Naive thymus-derived CD4-positive, alpha-beta T cell (primary cell): ENCODE data around the gene ZNF366. TPM values are rescaled to one million over a fixed set of nuclear protein-coding genes. Genes with fewer than 3 reads are reported as not detected.

Experiments used
- ATAC-seq: fragments of 150-1000 bp; cut with Tn5 transposase; 2 replicates; pipeline ENCODE4 v1.10.0; 2021; ENCODE audit warnings: mild to moderate bottlenecking, moderate library complexity
- CTCF ChIA-PET: fragments of 350-600 bp; sonication (Branson Sonifier 250); formaldehyde crosslinking; loops from one replicate; lab custom pipeline; 2021; ENCODE audit warnings: antibody characterized with exemption; lab: Charles Lee
- POLR2A ChIA-PET: fragments of 350-600 bp; sonication (Branson Sonifier 250); formaldehyde crosslinking; loops from one replicate; lab custom pipeline; 2021; ENCODE audit warnings: antibody characterized with exemption, inconsistent platforms; lab: Charles Lee
- DNase-seq, 9 donors: peaks; one replicate each; pipeline versions ENCODE4 v3.0.0 to v3.0.0-alpha.2; 2020 to 2022; ENCODE audit warnings: mixed read lengths in 1 of 9
- H3K27ac ChIP-seq: one replicate; pipeline ENCODE4 v1.7.0; 2013; ENCODE audit warnings: mild to moderate bottlenecking, low read depth, low read length, moderate library complexity
- H3K27me3 ChIP-seq, 2 donors: one replicate each; pipeline ENCODE4 v1.7.0; 2013; ENCODE audit warnings: low read length in 2 of 2, mild to moderate bottlenecking in 2 of 2, moderate library complexity in 2 of 2; ENCODE audit not compliant: control insufficient read depth in 2 of 2, insufficient read depth in 2 of 2
- H3K36me3 ChIP-seq, 3 experiments: 1 replicate in 2 of 3; 2 replicates in 1 of 3; pipeline ENCODE4 v1.7.0; 2013; ENCODE audit warnings: low read length in 3 of 3, mild to moderate bottlenecking in 3 of 3, moderate library complexity in 1 of 3; ENCODE audit not compliant: insufficient read depth in 3 of 3, control insufficient read depth in 2 of 3
- H3K4me1 ChIP-seq, 2 donors: one replicate each; pipeline ENCODE4 v1.7.0; 2013; ENCODE audit warnings: low read length in 2 of 2, mild to moderate bottlenecking in 2 of 2, moderate library complexity in 1 of 2; ENCODE audit not compliant: control insufficient read depth in 2 of 2, insufficient read depth in 2 of 2
- H3K4me3 ChIP-seq: 2 replicates; pipeline ENCODE4 v1.7.0; 2013; ENCODE audit warnings: mild to moderate bottlenecking, low read length
- H3K9me3 ChIP-seq, 3 experiments: 1 replicate in 2 of 3; 2 replicates in 1 of 3; pipeline ENCODE4 v1.7.0; 2013; ENCODE audit warnings: low read length in 3 of 3; ENCODE audit not compliant: control insufficient read depth in 2 of 3
- H3K27ac Mint-ChIP-seq, 9 donors: one replicate each; pipeline ENCODE4 v1.8.0; 2020 to 2022; ENCODE audit warnings: mixed read lengths in 9 of 9, mild to moderate bottlenecking in 8 of 9, moderate library complexity in 5 of 9, inconsistent platforms in 2 of 9
- H3K27me3 Mint-ChIP-seq, 5 donors: one replicate each; pipeline ENCODE4 v1.8.0; 2021 to 2022; ENCODE audit warnings: mixed read lengths in 5 of 5, mild to moderate bottlenecking in 1 of 5
- H3K36me3 Mint-ChIP-seq, 5 donors: one replicate each; pipeline ENCODE4 v1.8.0; 2020 to 2022; ENCODE audit warnings: mixed read lengths in 5 of 5, mild to moderate bottlenecking in 3 of 5, inconsistent platforms in 1 of 5
- H3K4me1 Mint-ChIP-seq, 7 donors: one replicate each; pipeline ENCODE4 v1.8.0; 2020 to 2022; ENCODE audit warnings: mixed read lengths in 7 of 7, mild to moderate bottlenecking in 3 of 7, inconsistent platforms in 1 of 7
- H3K4me3 Mint-ChIP-seq, 10 donors: one replicate each; pipeline ENCODE4 v1.8.0; 2020 to 2022; ENCODE audit warnings: mild to moderate bottlenecking in 10 of 10, mixed read lengths in 10 of 10, moderate library complexity in 6 of 10, inconsistent platforms in 2 of 10
- H3K9me3 Mint-ChIP-seq, 11 donors: one replicate each; pipeline ENCODE4 v1.8.0; 2020 to 2022; ENCODE audit warnings: mixed read lengths in 11 of 11, mild to moderate bottlenecking in 4 of 11, inconsistent platforms in 1 of 11, moderate library complexity in 1 of 11
- intact Hi-C, 2 donors: fragments of 100-400 bp; cut with micrococcal nuclease; formaldehyde crosslinking; loops; one replicate each; pipeline ENCODE4 v1.15.1; 2023
- polyA plus RNA-seq, 2 donors: library from polyadenylated mRNA; unstranded; fragments of 300-500 nt; fragmentation: Illumina TruSeq; gene quantifications; one replicate each; pipeline ENCODE4 v1.2.3, GENCODE V29; 2021
- total RNA-seq, 6 experiments: library from RNA in 5 of 6; stranded (reverse) in 5 of 6; gene quantifications; 1 replicate in 5 of 6; 2 replicates in 1 of 6; pipeline ENCODE4 v1.2.3 and lab custom pipeline; 2021 to 2026

Gene ZNF366
- 1 to 10 TPM in 1 of 5 experiments, under 1 TPM in 2, not detected in 2; 0.11 to 1.1 (median 0.19) TPM for total RNA-seq
- not detected for polyA plus RNA-seq
- not detected for total RNA-seq (lab: John Stamatoyannopoulos, UW)

GRCh38 chr5:72507231-72507906 lies at the start of gene ZNF366:
Gene ZNF366, minus strand, starts transcription at chr5:72507410. Its CDS starts 45,914 bp downstream, at chr5:72461496.
- Mint-ChIP-seq H3K9me3 (peaks cover 0 to 4% (median 0%) of the 10 kb centered on the region in 11 donors), H3K4me1 (peaks cover 0 to 6% (median 0%) of the 10 kb centered on the region in 7 donors), H3K27ac (no peak within 1 kb of the TSS), H3K36me3 (no peaks in the 10 kb centered on the region), H3K4me3 (peak within 1 kb of the TSS in 1 of 10 donors; percentile 46), H3K27me3 (peaks cover 28 to 48% (median 40%) of the 10 kb centered on the region in 5 donors)
- intact Hi-C loops: no loop called here
- POLR2A ChIA-PET: no interaction called here
- no peak within 1 kb of the TSS for H3K4me3 ChIP-seq
- no peaks in the 10 kb centered on the region for H3K36me3 ChIP-seq
- H3K9me3 ChIP-seq: no peaks in the 10 kb centered on the region
- ATAC-seq (no peak), DNase-seq (no peak)
- no peaks in the 10 kb centered on the region for H3K4me1 ChIP-seq
- CTCF ChIA-PET: no interaction called here
- no peaks in the 10 kb centered on the region for H3K27me3 ChIP-seq
- no peak within 1 kb of the TSS for H3K27ac ChIP-seq

GRCh38 chr5:72556351-72557166 lies 49.3 kb upstream of the ZNF366 start:
- POLR2A ChIA-PET: no interaction called here
- Mint-ChIP-seq H3K27me3 (peaks cover 40 to 66% (median 48%) of the 10 kb centered on the region in 5 donors), H3K36me3 (no peaks in the 10 kb centered on the region), H3K4me1 (peaks cover 9 to 14% (median 12%) of the 10 kb centered on the region in 7 donors), H3K9me3 (peaks cover 0 to 2% (median 0%) of the 10 kb centered on the region in 11 donors), H3K4me3 (peak overlapping the region; percentile 68 to 85 (median 80)), H3K27ac (no peak overlapping the region)
- Histone ChIP-seq H3K4me1 (no peaks in the 10 kb centered on the region), H3K27ac (no peak overlapping the region), H3K9me3 (no peaks in the 10 kb centered on the region), H3K36me3 (no peaks in the 10 kb centered on the region), H3K4me3 (peak overlapping the region; percentile 12), H3K27me3 (no peaks in the 10 kb centered on the region)
- ATAC-seq (peak; percentile 72), DNase-seq (peak in 4 of 9 donors; percentile 1 to 23 (median 12))
- CTCF ChIA-PET: no interaction called here
- intact Hi-C loops: no loop called here

GRCh38 chr5:72555871-72556270 lies 48.7 kb upstream of the ZNF366 start:
- DNase-seq (no peak), ATAC-seq (no peak)
- H3K27me3 ChIP-seq: no peaks in the 10 kb centered on the region
- Mint-ChIP-seq H3K36me3 (no peaks in the 10 kb centered on the region), H3K27me3 (peaks cover 40 to 63% (median 48%) of the 10 kb centered on the region in 5 donors), H3K4me1 (peaks cover 9 to 14% (median 12%) of the 10 kb centered on the region in 7 donors), H3K4me3 (peak overlapping the region in 9 of 10 donors; percentile 3 to 85 (median 80)), H3K27ac (no peak overlapping the region), H3K9me3 (peaks cover 0 to 2% (median 0%) of the 10 kb centered on the region in 11 donors)
- CTCF ChIA-PET: no interaction called here
- H3K27ac ChIP-seq: no peak overlapping the region
- H3K36me3 ChIP-seq: no peaks in the 10 kb centered on the region
- POLR2A ChIA-PET: no interaction called here
- intact Hi-C loops: no loop called here
- no peak overlapping the region for H3K4me3 ChIP-seq
- H3K4me1 ChIP-seq: no peaks in the 10 kb centered on the region
- H3K9me3 ChIP-seq: no peaks in the 10 kb centered on the region

- no peaks in the 10 kb centered on the region for H3K36me3 ChIP-seq
- intact Hi-C loops: no loop called here
- DNase-seq (no peak), ATAC-seq (no peak)
- Mint-ChIP-seq H3K9me3 (peaks cover 0 to 2% (median 0%) of the 10 kb centered on the region in 11 donors), H3K27ac (no peak overlapping the region), H3K4me3 (no peak overlapping the region), H3K4me1 (peaks cover 9 to 14% (median 12%) of the 10 kb centered on the region in 7 donors), H3K27me3 (peaks cover 40 to 72% (median 55%) of the 10 kb centered on the region in 5 donors), H3K36me3 (no peaks in the 10 kb centered on the region)
- no peaks in the 10 kb centered on the region for H3K27me3 ChIP-seq
- ChIA-PET POLR2A (no interaction called here), CTCF (no interaction called here)
- no peaks in the 10 kb centered on the region for H3K9me3 ChIP-seq
- H3K4me1 ChIP-seq: no peaks in the 10 kb centered on the region
- H3K27ac ChIP-seq: no peak overlapping the region
- H3K4me3 ChIP-seq: no peak overlapping the region
Measured at GRCh38 chr5:72554897-72555296, 47.7 kb upstream of the ZNF366 start.

- Mint-ChIP-seq H3K4me3 (no peak overlapping the region), H3K27ac (no peak overlapping the region), H3K27me3 (peaks cover 42 to 64% (median 50%) of the 10 kb centered on the region in 5 donors), H3K36me3 (no peaks in the 10 kb centered on the region), H3K9me3 (peaks cover 0 to 22% (median 9%) of the 10 kb centered on the region in 11 donors), H3K4me1 (peaks cover 7 to 10% (median 8%) of the 10 kb centered on the region in 7 donors)
- Histone ChIP-seq H3K27ac (no peak overlapping the region), H3K27me3 (no peaks in the 10 kb centered on the region), H3K36me3 (no peaks in the 10 kb centered on the region), H3K4me3 (no peak overlapping the region), H3K9me3 (no peaks in the 10 kb centered on the region), H3K4me1 (no peaks in the 10 kb centered on the region)
- DNase-seq: no peak
- POLR2A ChIA-PET: no interaction called here
- intact Hi-C loops: no loop called here
- ATAC-seq: no peak
- CTCF ChIA-PET: no interaction called here
Measured at GRCh38 chr5:72552041-72552557, 44.9 kb upstream of the ZNF366 start.

GRCh38 chr5:72550595-72550994 lies 43.4 kb upstream of the ZNF366 start:
- Mint-ChIP-seq H3K4me1 (no peaks in the 10 kb centered on the region), H3K9me3 (peaks cover 0 to 34% (median 12%) of the 10 kb centered on the region in 11 donors), H3K27ac (no peak overlapping the region), H3K36me3 (no peaks in the 10 kb centered on the region), H3K27me3 (peaks cover 29 to 56% (median 43%) of the 10 kb centered on the region in 5 donors), H3K4me3 (no peak overlapping the region)
- H3K27me3 ChIP-seq: no peaks in the 10 kb centered on the region
- H3K36me3 ChIP-seq: no peaks in the 10 kb centered on the region
- CTCF ChIA-PET: no interaction called here
- H3K27ac ChIP-seq: no peak overlapping the region
- ATAC-seq: no peak
- DNase-seq: no peak
- H3K9me3 ChIP-seq: no peaks in the 10 kb centered on the region
- intact Hi-C loops: no loop called here
- H3K4me1 ChIP-seq: no peaks in the 10 kb centered on the region
- H3K4me3 ChIP-seq: no peak overlapping the region
- POLR2A ChIA-PET: no interaction called here
